ENCODE results near the gene SMCO2.

GRCh38 chr12:27531896-27532295 is 85.4 kb downstream of the SMCO2 start:
- TF ChIP-seq CTCF (tag by site-specific recombination; IDR thresholded peaks at IDR 0.05) (no peak), HOXC10 (CRISPR knock-in tag; IDR thresholded peaks at IDR 0.05) (no peak), ZNF670 (tag by site-specific recombination; IDR thresholded peaks at IDR 0.05; ENCODE audit: low read depth) (no peak), ZNF639 (tag by site-specific recombination; IDR thresholded peaks at IDR 0.05) (no peak), ZBTB44 (tag by site-specific recombination; IDR thresholded peaks at IDR 0.05) (no peak), PBX3 (CRISPR knock-in tag; IDR thresholded peaks at IDR 0.05) (no peak), ZNF184 (tag by site-specific recombination; IDR thresholded peaks at IDR 0.05) (no peak), ZNF530 (tag by site-specific recombination; IDR thresholded peaks at IDR 0.05; ENCODE audit: low read depth) (no peak), IKZF3 (tag by site-specific recombination; IDR thresholded peaks at IDR 0.05) (no peak), ZNF791 (tag by site-specific recombination; IDR thresholded peaks at IDR 0.05) (no peak), ZNF335 (tag by site-specific recombination; conservative IDR thresholded peaks at IDR 0.05) (no peak), ZNF350 (tag by site-specific recombination; IDR thresholded peaks at IDR 0.05) (no peak)

Measured in HEK293 (cell line).